ENCODE measurements around the gene NDUFV2.

GRCh38 chr18:9070212-9070611, 32.3 kb upstream of the NDUFV2 start:
- TF ChIP-seq, protein P1, sequence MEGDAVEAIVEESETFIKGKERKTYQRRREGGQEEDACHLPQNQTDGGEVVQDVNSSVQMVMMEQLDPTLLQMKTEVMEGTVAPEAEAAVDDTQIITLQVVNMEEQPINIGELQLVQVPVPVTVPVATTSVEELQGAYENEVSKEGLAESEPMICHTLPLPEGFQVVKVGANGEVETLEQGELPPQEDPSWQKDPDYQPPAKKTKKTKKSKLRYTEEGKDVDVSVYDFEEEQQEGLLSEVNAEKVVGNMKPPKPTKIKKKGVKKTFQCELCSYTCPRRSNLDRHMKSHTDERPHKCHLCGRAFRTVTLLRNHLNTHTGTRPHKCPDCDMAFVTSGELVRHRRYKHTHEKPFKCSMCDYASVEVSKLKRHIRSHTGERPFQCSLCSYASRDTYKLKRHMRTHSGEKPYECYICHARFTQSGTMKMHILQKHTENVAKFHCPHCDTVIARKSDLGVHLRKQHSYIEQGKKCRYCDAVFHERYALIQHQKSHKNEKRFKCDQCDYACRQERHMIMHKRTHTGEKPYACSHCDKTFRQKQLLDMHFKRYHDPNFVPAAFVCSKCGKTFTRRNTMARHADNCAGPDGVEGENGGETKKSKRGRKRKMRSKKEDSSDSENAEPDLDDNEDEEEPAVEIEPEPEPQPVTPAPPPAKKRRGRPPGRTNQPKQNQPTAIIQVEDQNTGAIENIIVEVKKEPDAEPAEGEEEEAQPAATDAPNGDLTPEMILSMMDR (IDR thresholded peaks at IDR 0.05), result no peak
- no peak for TF ChIP-seq POLR2A (IDR thresholded peaks at IDR 0.05)

Measured in lower leg skin (tissue), 3 donors.